Thyroid gland (tissue), 4 donors: ENCODE results near the gene WDR64.

ENCODE experiments used
- POLR2A ChIP-seq, 2 donors: fragments of 450-650 bp; IDR thresholded peaks; one replicate each; pipeline ENCODE4 v1.6.1; 2017; ENCODE audit warnings: antibody characterized with exemption in 2 of 2, mild to moderate bottlenecking in 2 of 2, moderate library complexity in 1 of 2
- TF ChIP-seq, protein P1 (sequence below), 6 experiments: fragments of 200-600 bp in 3 of 6; fragments of 450-650 bp in 3 of 6; sonication (generic) in 3 of 6; IDR thresholded peaks; one replicate each; pipeline ENCODE4 v1.5.1; 2016 to 2019; ENCODE audit warnings: antibody characterized with exemption in 6 of 6, mild to moderate bottlenecking in 2 of 6, inconsistent platforms in 1 of 6, moderate library complexity in 1 of 6

DNA sequence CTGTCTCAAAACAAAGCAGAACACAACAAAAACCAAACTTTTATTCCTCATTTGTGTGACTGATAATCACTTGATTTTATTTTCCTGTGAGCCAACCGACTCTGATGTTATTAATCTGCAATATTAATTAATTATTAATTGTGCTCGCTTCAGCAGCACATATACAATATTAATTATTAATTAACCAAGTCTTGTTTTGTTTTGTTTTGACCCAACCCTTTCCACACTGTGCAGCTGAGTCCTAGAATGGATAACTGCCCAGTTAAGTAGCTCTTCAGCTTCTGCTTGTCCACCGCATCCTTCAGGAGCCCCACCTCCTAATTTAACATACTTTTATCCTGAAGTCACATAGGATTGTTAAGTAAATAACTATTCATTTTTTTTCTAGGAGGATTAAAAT is 148.6 kb downstream of the WDR64 start:
- TF ChIP-seq, protein P1, sequence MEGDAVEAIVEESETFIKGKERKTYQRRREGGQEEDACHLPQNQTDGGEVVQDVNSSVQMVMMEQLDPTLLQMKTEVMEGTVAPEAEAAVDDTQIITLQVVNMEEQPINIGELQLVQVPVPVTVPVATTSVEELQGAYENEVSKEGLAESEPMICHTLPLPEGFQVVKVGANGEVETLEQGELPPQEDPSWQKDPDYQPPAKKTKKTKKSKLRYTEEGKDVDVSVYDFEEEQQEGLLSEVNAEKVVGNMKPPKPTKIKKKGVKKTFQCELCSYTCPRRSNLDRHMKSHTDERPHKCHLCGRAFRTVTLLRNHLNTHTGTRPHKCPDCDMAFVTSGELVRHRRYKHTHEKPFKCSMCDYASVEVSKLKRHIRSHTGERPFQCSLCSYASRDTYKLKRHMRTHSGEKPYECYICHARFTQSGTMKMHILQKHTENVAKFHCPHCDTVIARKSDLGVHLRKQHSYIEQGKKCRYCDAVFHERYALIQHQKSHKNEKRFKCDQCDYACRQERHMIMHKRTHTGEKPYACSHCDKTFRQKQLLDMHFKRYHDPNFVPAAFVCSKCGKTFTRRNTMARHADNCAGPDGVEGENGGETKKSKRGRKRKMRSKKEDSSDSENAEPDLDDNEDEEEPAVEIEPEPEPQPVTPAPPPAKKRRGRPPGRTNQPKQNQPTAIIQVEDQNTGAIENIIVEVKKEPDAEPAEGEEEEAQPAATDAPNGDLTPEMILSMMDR (IDR thresholded peaks at IDR 0.05) = no peak
- TF ChIP-seq POLR2A (IDR thresholded peaks at IDR 0.05) = no peak
